Breast epithelium (tissue), 3 donors: ENCODE results near the gene MOGAT2.
"Not testable (repeated sequence)": the region's sequence is repeated elsewhere in the genome, so short reads cannot be mapped to it uniquely, and the experiment has no call there.

Experiments used
- CTCF ChIP-seq, 3 donors: fragments of 450-650 bp; IDR thresholded peaks; one replicate each; pipeline ENCODE4 v1.5.1; 2016 to 2017; ENCODE audit warnings: antibody characterized with exemption in 3 of 3, mild to moderate bottlenecking in 3 of 3, moderate library complexity in 3 of 3
- POLR2A ChIP-seq: fragments of 450-650 bp; IDR thresholded peaks from one replicate; pipeline ENCODE4 v1.6.1; 2016; ENCODE audit warnings: antibody characterized with exemption, mild to moderate bottlenecking, moderate library complexity

- TF ChIP-seq CTCF (IDR thresholded peaks at IDR 0.05); POLR2A: not testable (repeated sequence)
Observed at GRCh38 chr11:75754933-75755332, 37.3 kb downstream of the MOGAT2 start.
